GM12873 (cell line): ENCODE results near the gene ST6GALNAC3.

Source experiments
- CTCF ChIP-seq: IDR thresholded peaks from 2 replicates; pipeline ENCODE4 v1.5.1; 2012; ENCODE audit warnings: low read depth, mild to moderate bottlenecking, moderate library complexity, low read length, control low read depth; ENCODE audit not compliant: insufficient read depth; ENCODE audit errors: missing control alignments

ST6GALNAC3 gene

GRCh38 chr1:76587212-76587611 lies 512.7 kb downstream of the ST6GALNAC3 start:
- no peak for TF ChIP-seq CTCF

DNA sequence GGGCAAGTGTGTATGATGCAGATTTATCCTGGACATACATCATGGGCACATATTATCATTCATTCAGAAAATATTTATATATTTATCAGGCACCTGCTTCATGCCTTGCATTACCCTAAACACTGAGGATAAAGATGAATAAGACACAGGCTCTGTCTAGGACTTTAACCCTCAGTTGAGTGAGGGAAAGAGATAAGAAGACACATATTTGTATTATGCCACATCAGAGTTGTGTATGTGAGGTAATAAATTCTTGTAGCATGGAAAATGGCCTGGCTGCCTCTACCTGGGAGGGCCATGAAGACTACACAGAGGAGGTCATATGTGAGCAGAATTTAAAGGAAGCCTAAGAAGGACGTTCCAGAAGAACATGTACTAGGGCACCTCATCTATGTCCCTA lies 516.9 kb downstream of the ST6GALNAC3 start:
- TF ChIP-seq CTCF, result no peak

GRCh38 chr1:76591963-76592362 lies 517.4 kb downstream of the ST6GALNAC3 start:
- no peak for TF ChIP-seq CTCF

- TF ChIP-seq CTCF, result no peak
Measured at GRCh38 chr1:76593141-76593540, 518.6 kb downstream of the ST6GALNAC3 start.

GRCh38 chr1:76593618-76594017 lies 519.1 kb downstream of the ST6GALNAC3 start:
- no peak for TF ChIP-seq CTCF

DNA sequence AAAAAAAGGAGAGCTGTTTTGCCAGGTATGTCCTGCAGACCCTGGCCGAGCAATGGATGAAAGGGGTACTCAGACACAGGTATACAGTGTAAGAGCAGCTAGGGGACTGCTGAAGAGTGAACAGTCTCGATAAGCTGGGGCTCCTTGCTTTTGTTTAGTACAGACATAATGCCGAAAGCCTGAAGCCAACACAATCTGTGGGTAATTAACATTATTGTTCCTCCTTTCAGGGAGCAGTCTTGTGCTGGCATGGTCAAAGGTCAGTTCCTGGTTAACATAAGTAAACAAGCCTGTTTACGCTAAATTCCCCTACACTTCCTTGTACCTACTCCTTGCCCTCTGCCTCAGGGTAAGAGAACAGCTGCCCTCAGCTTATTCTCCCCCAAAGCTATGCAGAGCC lies 520.5 kb downstream of the ST6GALNAC3 start:
- TF ChIP-seq CTCF, result no peak

DNA sequence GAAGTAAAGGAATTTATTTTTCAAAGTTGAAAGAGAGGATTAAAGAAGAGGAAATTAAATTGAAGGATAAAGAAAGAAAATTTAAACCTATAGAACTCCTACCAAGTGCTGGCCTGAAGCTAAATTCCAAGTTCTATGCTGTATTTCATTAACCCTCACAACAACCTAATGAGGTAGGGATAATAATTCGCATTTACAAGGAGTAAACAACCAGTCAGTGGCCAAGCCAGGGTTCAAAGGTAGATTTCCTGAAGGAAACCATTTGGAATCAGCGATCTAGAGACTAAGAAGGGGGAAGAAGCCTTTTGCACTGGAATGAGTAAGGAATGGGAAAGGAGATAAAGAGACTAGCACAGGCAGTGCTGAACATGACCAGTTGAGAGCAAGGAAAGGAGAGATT lies 526.9 kb downstream of the ST6GALNAC3 start:
- TF ChIP-seq CTCF, result no peak
